Astrocyte (in vitro differentiated cells and primary cell): ENCODE data around the gene HNRNPA1.

ENCODE experiments used
- CTCF ChIP-seq: IDR thresholded peaks from 2 replicates; pipeline ENCODE4 v1.5.1; 2011; ENCODE audit warnings: low read depth, mild to moderate bottlenecking, inconsistent platforms, low read length, moderate library complexity; ENCODE audit not compliant: insufficient read depth
- EZH2 ChIP-seq: IDR thresholded peaks from 2 replicates; pipeline ENCODE4 v1.6.1; 2012; ENCODE audit warnings: mild to moderate bottlenecking, low read length, inconsistent platforms; ENCODE audit not compliant: insufficient read depth

GRCh38 chr12:54301428-54302048 lies 21.0 kb downstream of the HNRNPA1 start:
- TF ChIP-seq CTCF = no peak
- TF ChIP-seq EZH2 = no peak
